ENCODE data around the gene SQOR.

- no peak for TF ChIP-seq EZH2 (IDR thresholded peaks at IDR 0.05)
- TF ChIP-seq POLR2AphosphoS5 (IDR thresholded peaks at IDR 0.05; ENCODE audit: borderline replicate concordance, low read depth, low read length): no peak
Measured at GRCh38 chr15:45728641-45729040, 93.8 kb downstream of the SQOR start.

Data from SK-N-MC (cell line).